ENCODE measurements around the gene HDAC1.

Gene HDAC1

DNA sequence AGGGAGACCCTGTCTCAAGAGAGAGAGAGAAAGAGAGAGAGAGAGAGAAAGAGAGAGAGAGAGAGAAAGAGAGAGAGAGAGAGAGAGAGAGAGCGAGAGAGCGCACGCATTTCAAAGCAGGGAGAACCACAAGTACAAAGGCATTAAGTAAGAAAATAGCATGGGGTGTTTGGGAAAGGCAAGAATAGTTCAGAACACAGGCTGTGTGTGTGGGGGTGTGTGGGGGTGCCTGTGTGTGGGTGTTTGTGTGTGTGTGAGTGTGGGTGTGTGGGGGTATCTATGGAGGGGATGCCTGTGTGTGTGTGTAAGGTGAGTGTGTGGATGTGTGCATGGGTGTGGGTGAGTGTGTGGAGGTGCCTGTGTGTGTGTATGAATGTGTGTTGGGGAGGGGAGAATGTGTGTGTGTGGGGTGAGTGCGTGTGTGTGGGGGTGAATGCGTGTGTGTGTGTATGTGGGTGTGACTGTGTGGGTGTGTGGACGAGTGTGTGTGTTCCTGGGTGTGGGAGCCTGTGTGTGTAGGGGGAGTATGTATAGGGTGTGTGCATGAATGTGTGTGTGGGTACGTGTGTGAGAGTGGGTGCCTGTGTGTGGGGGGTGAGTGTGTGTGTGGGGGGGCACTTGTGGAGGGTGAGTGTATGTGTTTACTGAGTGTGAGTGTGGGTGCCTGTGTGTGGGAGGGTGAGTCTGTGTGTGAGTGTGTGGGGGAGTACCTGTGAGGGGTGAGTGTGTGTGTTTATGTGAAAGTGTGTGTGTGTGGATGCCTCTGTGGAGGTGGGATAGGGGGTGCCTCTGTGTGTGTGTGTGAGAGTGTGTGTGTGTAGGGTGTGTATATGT is 19.1 kb upstream of the HDAC1 start:
- H3K36me3 ChIP-seq (ENCODE audit: control insufficient read depth, insufficient read depth, low read length) = no peaks in the 10 kb centered on the region

DNA sequence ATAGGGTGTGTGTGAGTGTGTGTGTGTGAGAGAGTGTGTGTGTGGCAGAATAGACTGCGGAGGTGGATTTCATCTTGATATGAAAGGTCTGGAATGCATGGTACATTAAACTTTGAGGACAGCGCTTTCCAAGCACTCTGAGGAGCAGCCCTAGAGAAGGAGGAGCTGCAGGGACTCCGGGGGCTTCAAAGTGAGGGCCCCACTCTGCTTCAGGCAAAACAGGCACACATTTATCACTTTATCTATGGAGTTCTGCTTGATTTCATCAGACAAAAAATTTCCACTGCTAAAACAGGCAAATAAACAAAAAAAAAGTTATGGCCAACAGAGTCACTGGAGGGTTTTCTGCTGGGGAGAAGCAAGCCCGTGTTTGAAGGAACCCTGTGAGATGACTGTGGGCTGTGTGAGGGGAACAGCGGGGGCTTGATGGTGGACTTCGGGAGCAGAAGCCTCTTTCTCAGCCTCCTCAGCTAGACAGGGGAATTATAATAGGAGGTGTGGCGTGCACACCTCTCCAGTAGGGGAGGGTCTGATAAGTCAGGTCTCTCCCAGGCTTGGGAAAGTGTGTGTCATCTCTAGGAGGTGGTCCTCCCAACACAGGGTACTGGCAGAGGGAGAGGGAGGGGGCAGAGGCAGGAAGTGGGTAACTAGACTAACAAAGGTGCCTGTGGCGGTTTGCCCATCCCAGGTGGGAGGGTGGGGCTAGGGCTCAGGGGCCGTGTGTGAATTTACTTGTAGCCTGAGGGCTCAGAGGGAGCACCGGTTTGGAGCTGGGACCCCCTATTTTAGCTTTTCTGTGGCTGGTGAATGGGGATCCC is 18.3 kb upstream of the HDAC1 start:
- Histone ChIP-seq H4K8ac (ENCODE audit: low read depth, low read length) (no peak overlapping the region), H2BK5ac (ENCODE audit: low read length) (no peak overlapping the region), H3K9ac (ENCODE audit: low read length) (no peak overlapping the region), H3K27me3 (ENCODE audit: insufficient read depth, low read length, poor library complexity) (no peaks in the 10 kb centered on the region), H3K4me2 (ENCODE audit: low read length) (no peak overlapping the region), H3K4me1 (ENCODE audit: control insufficient read depth, low read depth, low read length) (peaks cover 7% of the 10 kb centered on the region), H3K18ac (ENCODE audit: low read length) (no peak overlapping the region), H3K36me3 (ENCODE audit: control insufficient read depth, insufficient read depth, low read length) (no peaks in the 10 kb centered on the region), H2AK5ac (ENCODE audit: low read length) (no peak overlapping the region), H2BK15ac (replicated peaks; ENCODE audit: low read depth) (no peak overlapping the region), H3K23ac (ENCODE audit: low read length) (no peak overlapping the region), H3K79me1 (ENCODE audit: low read length) (no peaks in the 10 kb centered on the region), H3K56ac (ENCODE audit: low read length) (peak overlapping the region; percentile 70), H4K5ac (ENCODE audit: low read length) (no peak overlapping the region), H3K27ac (ENCODE audit: low read depth, low read length) (no peak overlapping the region), H2BK120ac (ENCODE audit: low read depth, low read length) (no peak overlapping the region), H3K4ac (ENCODE audit: low read depth, low read length) (peak overlapping the region; percentile 26), H3K4me3 (ENCODE audit: low read length) (no peak overlapping the region), H3K79me2 (ENCODE audit: control insufficient read depth, insufficient read depth, low read length) (no peaks in the 10 kb centered on the region)
- DNase-seq = peak; percentile 92
- WGBS (ENCODE audit: extremely low coverage, insufficient coverage, low lambda C conversion rate) = 100% methylated on average over 1 of the region's 10 CpGs

More for the DNA sequence above, 19.1 kb upstream of the HDAC1 start:
- H3K27ac ChIP-seq (ENCODE audit: low read depth, low read length) = no peak overlapping the region
- H3K27me3 ChIP-seq (ENCODE audit: insufficient read depth, low read length, poor library complexity) = no peaks in the 10 kb centered on the region
- no peak overlapping the region for H2BK120ac ChIP-seq (ENCODE audit: low read depth, low read length)
- H3K79me1 ChIP-seq (ENCODE audit: low read length) = no peaks in the 10 kb centered on the region
- DNase-seq = no peak
- 100% methylated on average over 3 of the region's 7 CpGs for WGBS (ENCODE audit: extremely low coverage, insufficient coverage, low lambda C conversion rate)
- no peak overlapping the region for H3K9ac ChIP-seq (ENCODE audit: low read length)
- no peak overlapping the region for H3K18ac ChIP-seq (ENCODE audit: low read length)
- no peak overlapping the region for H3K4ac ChIP-seq (ENCODE audit: low read depth, low read length)
- no peak overlapping the region for H3K4me3 ChIP-seq (ENCODE audit: low read length)
- peak overlapping the region; percentile 70 for H3K56ac ChIP-seq (ENCODE audit: low read length)
- H3K23ac ChIP-seq (ENCODE audit: low read length) = no peak overlapping the region
- peaks cover 7% of the 10 kb centered on the region for H3K4me1 ChIP-seq (ENCODE audit: control insufficient read depth, low read depth, low read length)
- no peak overlapping the region for H2AK5ac ChIP-seq (ENCODE audit: low read length)
- H3K79me2 ChIP-seq (ENCODE audit: control insufficient read depth, insufficient read depth, low read length) = no peaks in the 10 kb centered on the region
- H2BK5ac ChIP-seq (ENCODE audit: low read length) = no peak overlapping the region
- no peak overlapping the region for H4K8ac ChIP-seq (ENCODE audit: low read depth, low read length)
- no peak overlapping the region for H4K5ac ChIP-seq (ENCODE audit: low read length)
- H2BK15ac ChIP-seq (replicated peaks; ENCODE audit: low read depth) = no peak overlapping the region
- no peak overlapping the region for H3K4me2 ChIP-seq (ENCODE audit: low read length)

DNA sequence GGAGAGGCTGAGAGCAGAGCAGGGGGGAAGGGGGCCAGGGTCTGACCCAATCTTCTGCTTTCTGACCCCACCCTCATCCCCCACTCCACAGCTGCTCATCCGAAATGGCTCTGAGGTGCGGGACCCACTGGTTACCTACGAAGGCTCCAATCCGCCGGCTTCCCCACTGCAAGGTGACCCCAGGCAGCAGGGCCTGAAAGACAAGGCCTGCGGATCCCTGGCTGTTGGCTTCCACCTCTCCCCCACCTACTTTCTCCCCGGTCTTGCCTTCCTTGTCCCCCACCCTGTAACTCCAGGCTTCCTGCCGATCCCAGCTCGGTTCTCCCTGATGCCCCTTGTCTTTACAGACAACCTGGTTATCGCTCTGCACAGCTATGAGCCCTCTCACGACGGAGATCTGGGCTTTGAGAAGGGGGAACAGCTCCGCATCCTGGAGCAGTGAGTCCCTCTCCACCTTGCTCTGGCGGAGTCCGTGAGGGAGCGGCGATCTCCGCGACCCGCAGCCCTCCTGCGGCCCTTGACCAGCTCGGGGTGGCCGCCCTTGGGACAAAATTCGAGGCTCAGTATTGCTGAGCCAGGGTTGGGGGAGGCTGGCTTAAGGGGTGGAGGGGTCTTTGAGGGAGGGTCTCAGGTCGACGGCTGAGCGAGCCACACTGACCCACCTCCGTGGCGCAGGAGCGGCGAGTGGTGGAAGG is 17.1 kb upstream of the HDAC1 start:
- H3K4ac ChIP-seq (ENCODE audit: low read depth, low read length) = no peak overlapping the region
- H4K5ac ChIP-seq (ENCODE audit: low read length) = no peak overlapping the region
- no peak overlapping the region for H3K18ac ChIP-seq (ENCODE audit: low read length)
- no peak overlapping the region for H3K23ac ChIP-seq (ENCODE audit: low read length)
- H2BK120ac ChIP-seq (ENCODE audit: low read depth, low read length) = no peak overlapping the region
- peak overlapping the region; percentile 24 for H3K4me2 ChIP-seq (ENCODE audit: low read length)
- no peak overlapping the region for H2BK5ac ChIP-seq (ENCODE audit: low read length)
- no peaks in the 10 kb centered on the region for H3K79me1 ChIP-seq (ENCODE audit: low read length)
- H3K56ac ChIP-seq (ENCODE audit: low read length) = peak overlapping the region; percentile 68
- H3K4me1 ChIP-seq (ENCODE audit: control insufficient read depth, low read depth, low read length) = peaks cover 7% of the 10 kb centered on the region
- DNase-seq = peak; percentile 21
- no CpG with 5 or more reads among the region's 31 CpGs for WGBS (ENCODE audit: extremely low coverage, insufficient coverage, low lambda C conversion rate)
- H2BK15ac ChIP-seq (replicated peaks; ENCODE audit: low read depth) = no peak overlapping the region
- no peaks in the 10 kb centered on the region for H3K79me2 ChIP-seq (ENCODE audit: control insufficient read depth, insufficient read depth, low read length)
- no peak overlapping the region for H2AK5ac ChIP-seq (ENCODE audit: low read length)
- no peak overlapping the region for H3K4me3 ChIP-seq (ENCODE audit: low read length)
- no peaks in the 10 kb centered on the region for H3K27me3 ChIP-seq (ENCODE audit: insufficient read depth, low read length, poor library complexity)
- no peaks in the 10 kb centered on the region for H3K36me3 ChIP-seq (ENCODE audit: control insufficient read depth, insufficient read depth, low read length)
- H4K8ac ChIP-seq (ENCODE audit: low read depth, low read length) = no peak overlapping the region
- H3K27ac ChIP-seq (ENCODE audit: low read depth, low read length) = no peak overlapping the region
- H3K9ac ChIP-seq (ENCODE audit: low read length) = peak overlapping the region; percentile 6

DNA sequence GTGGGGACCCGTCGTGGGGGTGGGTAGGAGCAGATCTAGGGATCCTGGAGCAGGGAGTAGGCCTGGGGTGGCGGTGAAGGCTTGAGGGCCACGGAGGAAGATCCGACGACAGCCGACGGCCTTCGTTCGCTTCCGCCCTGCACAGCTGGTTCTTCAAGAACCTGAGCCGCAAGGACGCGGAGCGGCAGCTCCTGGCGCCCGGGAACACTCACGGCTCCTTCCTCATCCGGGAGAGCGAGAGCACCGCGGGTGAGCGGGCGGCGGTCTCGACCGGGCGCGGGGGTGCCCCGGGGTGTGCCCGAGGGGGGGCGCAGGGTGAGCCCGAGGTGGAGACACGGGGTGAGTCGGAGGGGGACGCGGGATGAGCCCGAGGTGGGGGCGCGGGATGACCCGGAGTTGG is 16.5 kb upstream of the HDAC1 start:
- peak; percentile 27 for DNase-seq
- H3K79me1 ChIP-seq (ENCODE audit: low read length) = no peaks in the 10 kb centered on the region
- no peak overlapping the region for H3K27ac ChIP-seq (ENCODE audit: low read depth, low read length)
- H4K8ac ChIP-seq (ENCODE audit: low read depth, low read length) = no peak overlapping the region
- no peaks in the 10 kb centered on the region for H3K27me3 ChIP-seq (ENCODE audit: insufficient read depth, low read length, poor library complexity)
- no peak overlapping the region for H3K4me3 ChIP-seq (ENCODE audit: low read length)
- no peaks in the 10 kb centered on the region for H3K36me3 ChIP-seq (ENCODE audit: control insufficient read depth, insufficient read depth, low read length)
- H2BK5ac ChIP-seq (ENCODE audit: low read length) = no peak overlapping the region
- no peak overlapping the region for H3K18ac ChIP-seq (ENCODE audit: low read length)
- H2AK5ac ChIP-seq (ENCODE audit: low read length) = no peak overlapping the region
- H3K79me2 ChIP-seq (ENCODE audit: control insufficient read depth, insufficient read depth, low read length) = no peaks in the 10 kb centered on the region
- peak overlapping the region; percentile 24 for H3K4me2 ChIP-seq (ENCODE audit: low read length)
- H3K4me1 ChIP-seq (ENCODE audit: control insufficient read depth, low read depth, low read length) = peaks cover 7% of the 10 kb centered on the region
- no CpG with 5 or more reads among the region's 41 CpGs for WGBS (ENCODE audit: extremely low coverage, insufficient coverage, low lambda C conversion rate)
- H3K9ac ChIP-seq (ENCODE audit: low read length) = peak overlapping the region; percentile 6
- H4K5ac ChIP-seq (ENCODE audit: low read length) = no peak overlapping the region
- peak overlapping the region; percentile 68 for H3K56ac ChIP-seq (ENCODE audit: low read length)
- no peak overlapping the region for H3K4ac ChIP-seq (ENCODE audit: low read depth, low read length)
- H3K23ac ChIP-seq (ENCODE audit: low read length) = no peak overlapping the region
- no peak overlapping the region for H2BK15ac ChIP-seq (replicated peaks; ENCODE audit: low read depth)
- H2BK120ac ChIP-seq (ENCODE audit: low read depth, low read length) = no peak overlapping the region

DNA sequence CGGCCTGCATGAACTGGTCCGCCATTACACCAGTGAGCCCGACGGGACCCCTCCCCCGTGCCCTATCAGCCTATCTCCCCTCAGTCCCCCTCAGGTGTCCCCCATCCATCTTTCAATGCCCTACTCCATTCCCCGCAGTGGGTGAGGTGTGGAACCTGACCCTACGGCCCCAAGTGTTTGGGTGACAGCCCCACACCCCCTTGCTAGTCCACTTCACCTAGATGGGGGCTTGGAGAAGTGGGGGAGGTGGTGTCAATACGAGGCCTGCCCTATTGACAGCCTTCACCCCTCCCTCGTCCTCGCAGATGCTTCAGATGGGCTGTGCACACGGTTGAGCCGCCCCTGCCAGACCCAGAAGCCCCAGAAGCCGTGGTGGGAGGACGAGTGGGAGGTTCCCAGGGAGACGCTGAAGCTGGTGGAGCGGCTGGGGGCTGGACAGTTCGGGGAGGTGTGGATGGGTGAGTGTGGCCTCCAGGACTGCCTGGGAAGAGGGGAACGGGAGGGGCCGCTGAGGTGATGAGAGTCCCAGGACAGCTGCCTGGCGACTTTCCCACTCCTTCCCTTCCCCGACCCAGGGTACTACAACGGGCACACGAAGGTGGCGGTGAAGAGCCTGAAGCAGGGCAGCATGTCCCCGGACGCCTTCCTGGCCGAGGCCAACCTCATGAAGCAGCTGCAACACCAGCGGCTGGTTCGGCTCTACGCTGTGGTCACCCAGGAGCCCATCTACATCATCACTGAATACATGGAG is 15.7 kb upstream of the HDAC1 start:
- H3K4me2 ChIP-seq (ENCODE audit: low read length) = no peak overlapping the region
- peaks cover 7% of the 10 kb centered on the region for H3K4me1 ChIP-seq (ENCODE audit: control insufficient read depth, low read depth, low read length)
- no peak overlapping the region for H3K56ac ChIP-seq (ENCODE audit: low read length)
- no peak overlapping the region for H4K8ac ChIP-seq (ENCODE audit: low read depth, low read length)
- H3K36me3 ChIP-seq (ENCODE audit: control insufficient read depth, insufficient read depth, low read length) = no peaks in the 10 kb centered on the region
- H4K5ac ChIP-seq (ENCODE audit: low read length) = no peak overlapping the region
- no peaks in the 10 kb centered on the region for H3K79me1 ChIP-seq (ENCODE audit: low read length)
- no peaks in the 10 kb centered on the region for H3K79me2 ChIP-seq (ENCODE audit: control insufficient read depth, insufficient read depth, low read length)
- no peak overlapping the region for H2AK5ac ChIP-seq (ENCODE audit: low read length)
- H2BK5ac ChIP-seq (ENCODE audit: low read length) = no peak overlapping the region
- no peak overlapping the region for H3K4ac ChIP-seq (ENCODE audit: low read depth, low read length)
- H3K9ac ChIP-seq (ENCODE audit: low read length) = no peak overlapping the region
- H3K4me3 ChIP-seq (ENCODE audit: low read length) = no peak overlapping the region
- no peak overlapping the region for H2BK120ac ChIP-seq (ENCODE audit: low read depth, low read length)
- H3K18ac ChIP-seq (ENCODE audit: low read length) = no peak overlapping the region
- no peaks in the 10 kb centered on the region for H3K27me3 ChIP-seq (ENCODE audit: insufficient read depth, low read length, poor library complexity)
- H3K27ac ChIP-seq (ENCODE audit: low read depth, low read length) = no peak overlapping the region
- no CpG with 5 or more reads among the region's 30 CpGs for WGBS (ENCODE audit: extremely low coverage, insufficient coverage, low lambda C conversion rate)
- no peak overlapping the region for H2BK15ac ChIP-seq (replicated peaks; ENCODE audit: low read depth)
- H3K23ac ChIP-seq (ENCODE audit: low read length) = no peak overlapping the region
- DNase-seq = no peak
